Esophagus squamous epithelium (tissue), 5 donors: ENCODE data around the gene CRHR2. TPM values are rescaled to one million over a fixed set of nuclear protein-coding genes. Genes with fewer than 3 reads are reported as not detected.

ENCODE experiments used
- DNase-seq: peaks from one replicate; lab custom pipeline; 2025; lab: John Stamatoyannopoulos, UW
- H3K27ac ChIP-seq, 4 donors: fragments of 200-600 bp; sonication (generic); one replicate each; pipeline ENCODE4 v1.5.1; 2016 to 2019; ENCODE audit warnings: mild to moderate bottlenecking in 1 of 4
- H3K27me3 ChIP-seq, 4 donors: fragments of 200-600 bp; sonication (generic); 1 replicate in 3 of 4; 2 replicates in 1 of 4; pipeline versions ENCODE4 v1.5.1 to v1.6.0; 2017 to 2021; ENCODE audit warnings: antibody characterized with exemption in 1 of 4
- H3K36me3 ChIP-seq, 3 donors: fragments of 200-600 bp; sonication (generic); one replicate each; pipeline ENCODE4 v1.5.1; 2016 to 2019
- H3K4me1 ChIP-seq, 3 donors: fragments of 200-600 bp; sonication (generic); one replicate each; pipeline ENCODE4 v1.5.1; 2017 to 2019
- H3K4me3 ChIP-seq, 4 donors: fragments of 200-600 bp; sonication (generic); 1 replicate in 3 of 4; 2 replicates in 1 of 4; pipeline ENCODE4 v1.5.1; 2016 to 2019; ENCODE audit warnings: mild to moderate bottlenecking in 2 of 4, moderate library complexity in 1 of 4
- H3K9me3 ChIP-seq, 3 donors: fragments of 200-600 bp; sonication (generic); one replicate each; pipeline ENCODE4 v1.5.1; 2016 to 2019
- POLR2A ChIP-seq, 4 donors: fragments of 450-650 bp; IDR thresholded peaks; one replicate each; pipeline ENCODE4 v1.6.1; 2017; ENCODE audit warnings: antibody characterized with exemption in 4 of 4, mild to moderate bottlenecking in 4 of 4, moderate library complexity in 3 of 4
- WGBS, 2 donors: methylation state at CpG; one replicate each; pipeline ENCODE4 v1.1.5; 2018; 5-methylcytosine and 5-hydroxymethylcytosine counted together
- intact Hi-C: fragments of 100-400 bp; cut with DNase I; formaldehyde crosslinking; loops from one replicate; pipeline ENCODE4 v1.15.0; 2022
- total RNA-seq, 4 donors: library from RNA; depleted of rRNA; stranded (reverse); fragments of >200 nt; gene quantifications; one replicate each; pipeline ENCODE4 v1.1.0, GENCODE V29; 2016
- TF ChIP-seq, protein P1 (sequence below), 6 experiments: fragments of 450-650 bp in 4 of 6; fragments of 200-600 bp in 2 of 6; sonication (generic) in 2 of 6; IDR thresholded peaks; one replicate each; pipeline ENCODE4 v1.5.1; 2016 to 2019; ENCODE audit warnings: antibody characterized with exemption in 6 of 6, mild to moderate bottlenecking in 4 of 6, moderate library complexity in 4 of 6
- donor health status: DM: yes; HTN: yes; CAD: no.

The CRHR2 gene
- total RNA-seq, 4 donors from 2014 or later, result under 0.01 to 0.09 TPM; not detected in 2

DNA sequence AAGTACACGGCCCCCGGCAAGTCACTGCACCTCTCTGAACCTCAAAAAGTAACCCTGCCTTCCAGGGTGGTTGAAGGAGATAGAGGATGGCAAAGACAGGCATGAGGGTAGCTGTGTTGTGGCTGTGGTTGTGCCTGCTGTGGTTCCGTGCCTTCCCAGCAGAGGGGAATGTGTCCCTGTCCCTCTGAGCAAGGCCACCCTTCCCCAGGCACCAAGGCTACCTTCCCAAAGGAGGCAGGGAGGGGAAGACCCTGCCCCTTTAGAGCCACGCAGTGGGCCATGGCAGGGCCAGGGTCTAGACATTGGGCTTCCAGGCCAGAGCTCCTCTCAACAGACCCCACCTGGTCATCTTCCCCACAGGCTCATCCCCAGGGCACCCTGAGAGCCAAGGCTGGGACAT lies 18.8 kb downstream of the CRHR2 start:
- no peak overlapping the region for H3K4me3 ChIP-seq
- H3K27me3 ChIP-seq, result peaks cover 0 to 6% (median 0%) of the 10 kb centered on the region in 4 donors
- WGBS, 2 donors, result 67% methylated on average over 3 to 4 of the region's 4 CpGs
- H3K4me1 ChIP-seq, result no peaks in the 10 kb centered on the region
- intact Hi-C loops, result no loop called here
- no peaks in the 10 kb centered on the region for H3K36me3 ChIP-seq
- no peak overlapping the region for H3K27ac ChIP-seq
- DNase-seq, result no peak
- H3K9me3 ChIP-seq, result no peaks in the 10 kb centered on the region
- no peak for TF ChIP-seq POLR2A (IDR thresholded peaks at IDR 0.05)
- TF ChIP-seq, protein P1, sequence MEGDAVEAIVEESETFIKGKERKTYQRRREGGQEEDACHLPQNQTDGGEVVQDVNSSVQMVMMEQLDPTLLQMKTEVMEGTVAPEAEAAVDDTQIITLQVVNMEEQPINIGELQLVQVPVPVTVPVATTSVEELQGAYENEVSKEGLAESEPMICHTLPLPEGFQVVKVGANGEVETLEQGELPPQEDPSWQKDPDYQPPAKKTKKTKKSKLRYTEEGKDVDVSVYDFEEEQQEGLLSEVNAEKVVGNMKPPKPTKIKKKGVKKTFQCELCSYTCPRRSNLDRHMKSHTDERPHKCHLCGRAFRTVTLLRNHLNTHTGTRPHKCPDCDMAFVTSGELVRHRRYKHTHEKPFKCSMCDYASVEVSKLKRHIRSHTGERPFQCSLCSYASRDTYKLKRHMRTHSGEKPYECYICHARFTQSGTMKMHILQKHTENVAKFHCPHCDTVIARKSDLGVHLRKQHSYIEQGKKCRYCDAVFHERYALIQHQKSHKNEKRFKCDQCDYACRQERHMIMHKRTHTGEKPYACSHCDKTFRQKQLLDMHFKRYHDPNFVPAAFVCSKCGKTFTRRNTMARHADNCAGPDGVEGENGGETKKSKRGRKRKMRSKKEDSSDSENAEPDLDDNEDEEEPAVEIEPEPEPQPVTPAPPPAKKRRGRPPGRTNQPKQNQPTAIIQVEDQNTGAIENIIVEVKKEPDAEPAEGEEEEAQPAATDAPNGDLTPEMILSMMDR (IDR thresholded peaks at IDR 0.05), result no peak

DNA sequence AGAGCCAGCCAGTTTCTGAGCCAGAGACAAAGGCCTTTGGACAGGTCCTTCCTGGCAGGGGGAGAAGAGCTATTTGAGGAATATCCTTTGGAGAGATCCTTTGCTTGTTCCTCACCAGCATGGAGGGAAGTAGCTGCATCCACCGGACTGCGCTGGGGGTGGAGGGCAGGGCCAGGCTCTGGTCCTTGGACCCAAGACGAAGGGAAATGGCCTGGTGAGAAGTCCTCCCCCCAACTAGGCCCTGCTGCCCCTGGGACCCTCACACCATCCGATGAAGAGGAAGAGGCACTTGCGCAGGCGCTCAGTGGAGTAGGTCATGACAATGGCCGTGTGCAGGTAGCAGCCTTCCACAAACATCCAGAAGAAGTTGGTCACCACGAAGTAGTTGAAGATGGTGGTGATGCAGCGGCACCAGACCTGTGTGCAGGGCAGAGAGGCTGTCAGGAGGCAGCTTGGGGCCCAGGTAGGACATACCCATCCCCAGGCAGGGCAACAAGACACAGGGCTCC lies 19.8 kb downstream of the CRHR2 start:
- no peak for TF ChIP-seq POLR2A (IDR thresholded peaks at IDR 0.05)
- TF ChIP-seq, protein P1 (IDR thresholded peaks at IDR 0.05), result no peak
- Histone ChIP-seq H3K36me3 (no peaks in the 10 kb centered on the region), H3K9me3 (no peaks in the 10 kb centered on the region), H3K27me3 (peaks cover 0 to 6% (median 0%) of the 10 kb centered on the region in 4 donors), H3K27ac (no peak overlapping the region), H3K4me3 (no peak overlapping the region), H3K4me1 (no peaks in the 10 kb centered on the region)
- 57 to 76% methylated on average over 1 to 8 of the region's 9 CpGs for WGBS, 2 donors
- intact Hi-C loops, result no loop called here
- DNase-seq, result no peak

DNA sequence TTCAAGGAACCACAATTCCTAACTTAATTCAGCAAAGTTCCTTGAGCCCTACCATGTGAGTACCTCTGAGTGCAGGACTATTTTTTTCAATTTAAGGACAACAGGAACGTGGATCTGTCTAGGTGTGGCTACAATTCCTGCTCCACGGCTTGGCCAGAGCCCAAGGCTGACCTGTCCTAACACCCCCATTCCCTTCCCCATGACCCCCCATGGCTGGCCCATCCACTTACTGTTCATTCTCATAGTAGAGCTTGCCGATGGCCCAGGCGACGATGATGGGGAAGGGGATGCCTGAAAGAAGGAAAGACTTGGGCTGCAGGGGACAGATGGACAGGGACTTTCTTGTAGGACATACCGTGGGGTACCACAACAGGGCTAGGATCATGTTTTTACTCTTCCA lies 20.3 kb downstream of the CRHR2 start:
- H3K4me3 ChIP-seq, result no peak overlapping the region
- peaks cover 0 to 6% (median 0%) of the 10 kb centered on the region in 4 donors for H3K27me3 ChIP-seq
- WGBS, 2 donors, result 60 to 69% methylated on average over 1 to 2 of the region's 6 CpGs
- no peaks in the 10 kb centered on the region for H3K4me1 ChIP-seq
- no peak overlapping the region for H3K27ac ChIP-seq
- TF ChIP-seq POLR2A (IDR thresholded peaks at IDR 0.05), result no peak
- TF ChIP-seq, protein P1 (IDR thresholded peaks at IDR 0.05), result no peak
- DNase-seq, result no peak
- H3K9me3 ChIP-seq, result no peaks in the 10 kb centered on the region
- intact Hi-C loops, result no loop called here
- H3K36me3 ChIP-seq, result no peaks in the 10 kb centered on the region

DNA sequence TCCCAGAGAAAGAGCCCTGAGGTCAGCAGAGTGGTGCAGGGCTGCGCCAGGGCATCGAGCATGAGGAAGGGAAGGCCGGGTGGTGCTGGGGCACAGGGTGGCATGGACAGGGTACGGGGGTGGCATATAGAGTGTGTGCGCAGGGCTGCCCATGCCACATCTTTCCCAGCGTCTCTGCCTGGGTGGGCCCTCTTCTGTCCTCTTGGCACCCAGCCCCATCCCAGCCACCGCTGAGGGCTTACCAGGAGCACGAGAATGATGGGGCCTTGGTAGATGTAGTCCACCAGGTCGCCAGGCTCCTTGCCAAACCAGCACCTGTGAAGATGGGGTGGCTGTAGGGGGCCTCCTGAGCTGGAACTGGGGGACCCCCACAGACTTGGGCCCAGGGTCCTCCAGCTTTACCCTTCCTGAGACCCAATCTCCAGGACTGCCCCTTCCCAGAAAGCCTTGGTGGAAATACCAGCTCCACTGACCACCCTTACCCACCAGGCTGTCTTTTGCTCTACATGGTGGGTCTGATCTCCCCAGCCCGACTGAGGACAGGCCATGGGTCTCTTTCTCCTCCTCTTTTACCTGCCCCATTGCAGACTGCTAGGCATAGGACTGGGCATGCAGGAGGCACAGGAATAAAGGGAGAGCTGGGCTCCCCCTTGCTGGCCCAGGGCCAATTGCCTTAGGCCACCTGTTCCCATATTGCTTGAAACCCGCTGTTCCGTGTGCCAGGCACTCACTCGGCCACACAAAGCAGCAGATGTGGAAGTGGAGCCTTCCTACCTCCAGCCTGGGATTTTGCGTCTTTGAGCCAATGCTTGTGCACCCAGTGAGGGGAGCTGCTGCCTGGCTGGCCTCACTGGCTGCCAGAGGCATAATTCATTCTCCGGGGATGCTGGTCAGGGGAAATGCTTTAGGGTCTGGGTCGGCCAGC lies 21.7 kb downstream of the CRHR2 start:
- Histone ChIP-seq H3K4me1 (no peaks in the 10 kb centered on the region), H3K27ac (no peak overlapping the region), H3K4me3 (no peak overlapping the region), H3K9me3 (no peaks in the 10 kb centered on the region), H3K27me3 (peaks cover 0 to 6% (median 0%) of the 10 kb centered on the region in 4 donors), H3K36me3 (no peaks in the 10 kb centered on the region)
- no peak for TF ChIP-seq POLR2A (IDR thresholded peaks at IDR 0.05)
- TF ChIP-seq, protein P1 (IDR thresholded peaks at IDR 0.05), result no peak
- 75 to 100% methylated on average over 1 to 6 of the region's 16 CpGs for WGBS, 2 donors
- DNase-seq, result no peak
- intact Hi-C loops, result no loop called here

DNA sequence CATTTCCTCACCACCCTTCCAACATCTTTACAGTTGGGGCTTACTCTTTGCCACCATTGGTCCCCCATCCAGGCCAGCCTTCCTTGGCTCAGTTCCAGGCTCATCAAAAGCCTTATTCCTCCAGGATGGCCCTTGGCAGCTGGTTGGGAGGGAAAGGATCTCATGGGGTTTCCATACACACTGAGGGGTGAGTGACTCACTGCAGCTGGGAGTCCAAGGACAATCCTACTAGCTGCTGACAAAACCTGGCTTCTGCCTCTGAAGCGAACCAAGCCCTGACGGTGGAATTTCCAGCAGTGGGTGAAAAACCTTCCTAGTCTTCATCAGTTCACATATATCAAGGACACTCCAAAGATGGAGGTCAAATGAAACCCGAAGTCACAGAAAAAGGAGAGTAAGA lies 22.9 kb downstream of the CRHR2 start:
- no peak for DNase-seq
- TF ChIP-seq, protein P1 (IDR thresholded peaks at IDR 0.05), result no peak
- TF ChIP-seq POLR2A (IDR thresholded peaks at IDR 0.05), result no peak
- WGBS, 2 donors, result 65 to 66% methylated on average over 2 to 3 of the region's 3 CpGs

More for the DNA sequence above, 22.9 kb downstream of the CRHR2 start:
- Histone ChIP-seq H3K27ac (no peak overlapping the region), H3K9me3 (no peaks in the 10 kb centered on the region), H3K4me3 (no peak overlapping the region), H3K36me3 (no peaks in the 10 kb centered on the region), H3K4me1 (no peaks in the 10 kb centered on the region), H3K27me3 (no peaks in the 10 kb centered on the region)
- intact Hi-C loops, result no loop called here
